ENCODE results near the gene PXDC1.

GRCh38 chr6:3770023-3770720 lies 18.7 kb upstream of the PXDC1 start:
- TF ChIP-seq CTCF (IDR thresholded peaks at IDR 0.05), result no peak
- TF ChIP-seq POLR2A (IDR thresholded peaks at IDR 0.05), result no peak

Data from right lobe of liver (tissue), 4 donors.